CD4-positive, alpha-beta T cell treated with Interleukin-15 for 1 hour (primary cell): ENCODE data around the gene C9orf50.
"Not testable (repeated sequence)": the region's sequence is repeated elsewhere in the genome, so short reads cannot be mapped to it uniquely, and the experiment has no call there.

Experiments
- DNase-seq: peaks from one replicate; pipeline ENCODE4 v3.0.0-alpha.2; 2020

C9orf50 gene

GRCh38 chr9:129609486-129610212, 11.3 kb downstream of the C9orf50 start:
- peak; percentile 86 for DNase-seq

GRCh38 chr9:129608561-129609481, 12.1 kb downstream of the C9orf50 start:
- DNase-seq, result no peak

GRCh38 chr9:129607027-129607387, 13.9 kb downstream of the C9orf50 start:
- DNase-seq, result no peak

- DNase-seq, result no peak
Observed at GRCh38 chr9:129606161-129607026, 14.5 kb downstream of the C9orf50 start.

- DNase-seq, result no peak
Observed at GRCh38 chr9:129604766-129605163, 16.1 kb downstream of the C9orf50 start.

GRCh38 chr9:129604056-129604765, 16.7 kb downstream of the C9orf50 start:
- no peak for DNase-seq

- no peak for DNase-seq
Observed at GRCh38 chr9:129602598-129603415, 18.1 kb downstream of the C9orf50 start.

- DNase-seq, result no peak
Observed at GRCh38 chr9:129601082-129601674, 19.7 kb downstream of the C9orf50 start.

GRCh38 chr9:129598089-129598596, 22.8 kb downstream of the C9orf50 start:
- DNase-seq, result no peak

GRCh38 chr9:129597355-129598088, 23.4 kb downstream of the C9orf50 start:
- DNase-seq, result no peak

GRCh38 chr9:129596541-129597331, 24.2 kb downstream of the C9orf50 start:
- no peak for DNase-seq

GRCh38 chr9:129595903-129596540, 24.9 kb downstream of the C9orf50 start:
- peak; percentile 43 for DNase-seq

- no peak for DNase-seq
Observed at GRCh38 chr9:129595311-129595741, 25.6 kb downstream of the C9orf50 start.

GRCh38 chr9:129594632-129595031, 26.3 kb downstream of the C9orf50 start:
- DNase-seq, result no peak

GRCh38 chr9:129592790-129593189, 28.1 kb downstream of the C9orf50 start:
- not testable (repeated sequence) for DNase-seq

GRCh38 chr9:129591916-129592315, 29.0 kb downstream of the C9orf50 start:
- no peak for DNase-seq

- no peak for DNase-seq
Observed at GRCh38 chr9:129590466-129590865, 30.4 kb downstream of the C9orf50 start.

- no peak for DNase-seq
Observed at GRCh38 chr9:129587487-129588262, 33.2 kb downstream of the C9orf50 start.
